D721Med (cell line): ENCODE data around the gene ATP10A.

ENCODE experiments used
- DNase-seq: peaks from one replicate; pipeline ENCODE4 v3.0.0; 2011; ENCODE audit warnings: low spot score; ENCODE audit not compliant: insufficient read length
- FAIRE-seq: peaks from 2 replicates; lab custom pipeline; 2011; peaks lifted over from hg19 to GRCh38; lab: Jason Lieb, UNC
- CTCF ChIP-seq: IDR thresholded peaks from 2 replicates; pipeline ENCODE4 v1.5.1; 2012; ENCODE audit warnings: mild to moderate bottlenecking, control low read depth; ENCODE audit not compliant: insufficient read depth; ENCODE audit errors: missing control alignments

ATP10A gene

GRCh38 chr15:25799906-25800700 lies 63.0 kb downstream of the ATP10A start:
- no peak for FAIRE-seq
- TF ChIP-seq CTCF, result no peak
- DNase-seq, result no peak

- TF ChIP-seq CTCF, result no peak
Measured at GRCh38 chr15:25797936-25798901, 64.9 kb downstream of the ATP10A start.

GRCh38 chr15:25797511-25797935 lies 65.6 kb downstream of the ATP10A start:
- FAIRE-seq, result no peak
- peak; percentile 75 for DNase-seq
- TF ChIP-seq CTCF, result no peak

More at GRCh38 chr15:25797936-25798901, 64.9 kb downstream of the ATP10A start:
- no peak for DNase-seq
- no peak for FAIRE-seq

- no peak for TF ChIP-seq CTCF
- FAIRE-seq, result no peak
Measured at GRCh38 chr15:25797035-25797434, 66.1 kb downstream of the ATP10A start.

GRCh38 chr15:25796395-25796794 lies 66.7 kb downstream of the ATP10A start:
- TF ChIP-seq CTCF, result no peak
- FAIRE-seq, result no peak
- DNase-seq, result no peak

More at GRCh38 chr15:25797035-25797434, 66.1 kb downstream of the ATP10A start:
- DNase-seq, result no peak

GRCh38 chr15:25795712-25796111 lies 67.4 kb downstream of the ATP10A start:
- FAIRE-seq, result no peak
- no peak for TF ChIP-seq CTCF
- no peak for DNase-seq

- no peak for FAIRE-seq
- TF ChIP-seq CTCF, result no peak
- no peak for DNase-seq
Measured at GRCh38 chr15:25795061-25795460, 68.1 kb downstream of the ATP10A start.
